Measurements from ENCODE around the gene YTHDF1.

YTHDF1 gene

GRCh38 chr20:63242736-63243135 lies 26.8 kb upstream of the YTHDF1 start:
- DNase-seq (ENCODE audit: low read depth in 2 of 2) = no peak
- H3K4me3 ChIP-seq (replicated peaks in 1 of 2; ENCODE audit: low read depth in 2 of 2, low read length in 2 of 2) = no peak overlapping the region
- TF ChIP-seq CTCF (IDR thresholded peaks at IDR 0.05; ENCODE audit: low read depth, low read length) = no peak

- TF ChIP-seq CTCF (IDR thresholded peaks at IDR 0.05; ENCODE audit: low read depth, low read length) = no peak
- no peak overlapping the region for H3K4me3 ChIP-seq (replicated peaks in 1 of 2; ENCODE audit: low read depth in 2 of 2, low read length in 2 of 2)
- DNase-seq (ENCODE audit: low read depth in 2 of 2) = no peak
Observed at GRCh38 chr20:63241272-63241671, 25.3 kb upstream of the YTHDF1 start.

- no peak for TF ChIP-seq CTCF (IDR thresholded peaks at IDR 0.05; ENCODE audit: low read depth, low read length)
- DNase-seq (ENCODE audit: low read depth in 2 of 2) = no peak
- H3K4me3 ChIP-seq (replicated peaks in 1 of 2; ENCODE audit: low read depth in 2 of 2, low read length in 2 of 2) = no peak overlapping the region
Observed at GRCh38 chr20:63240004-63240403, 24.1 kb upstream of the YTHDF1 start.

GRCh38 chr20:63239431-63239830 lies 23.5 kb upstream of the YTHDF1 start:
- no peak for TF ChIP-seq CTCF (IDR thresholded peaks at IDR 0.05; ENCODE audit: low read depth, low read length)
- DNase-seq (ENCODE audit: low read depth in 2 of 2) = no peak
- no peak overlapping the region for H3K4me3 ChIP-seq (replicated peaks in 1 of 2; ENCODE audit: low read depth in 2 of 2, low read length in 2 of 2)

- no peak for DNase-seq (ENCODE audit: low read depth in 2 of 2)
- TF ChIP-seq CTCF (IDR thresholded peaks at IDR 0.05; ENCODE audit: low read depth, low read length) = no peak
- no peak overlapping the region for H3K4me3 ChIP-seq (replicated peaks in 1 of 2; ENCODE audit: low read depth in 2 of 2, low read length in 2 of 2)
Observed at GRCh38 chr20:63238514-63239125, 22.7 kb upstream of the YTHDF1 start.

- H3K4me3 ChIP-seq (replicated peaks in 1 of 2; ENCODE audit: low read depth in 2 of 2, low read length in 2 of 2) = no peak overlapping the region
- TF ChIP-seq CTCF (IDR thresholded peaks at IDR 0.05; ENCODE audit: low read depth, low read length) = no peak
- DNase-seq (ENCODE audit: low read depth in 2 of 2) = no peak
Observed at GRCh38 chr20:63238031-63238430, 22.1 kb upstream of the YTHDF1 start.
